Mesendoderm (in vitro differentiated cells): ENCODE measurements around the gene LRP2BP.

ENCODE experiments used
- DNase-seq: peaks from one replicate; pipeline ENCODE4 v3.0.0; 2013
- H2AK5ac ChIP-seq: 2 replicates; pipeline ENCODE4 v1.6.1; 2013; ENCODE audit warnings: low read length, inconsistent platforms
- H2BK120ac ChIP-seq: 2 replicates; pipeline ENCODE4 v1.6.1; 2013; ENCODE audit warnings: low read depth, mild to moderate bottlenecking, low read length, moderate library complexity, mixed read lengths
- H2BK15ac ChIP-seq: replicated peaks from 2 replicates; pipeline ENCODE4 v1.6.1; 2013; ENCODE audit warnings: low read depth, mild to moderate bottlenecking, moderate library complexity
- H2BK5ac ChIP-seq: 2 replicates; pipeline ENCODE4 v1.6.1; 2013; ENCODE audit warnings: low read length, inconsistent platforms
- H3K18ac ChIP-seq: 2 replicates; pipeline ENCODE4 v1.6.1; 2013; ENCODE audit warnings: mild to moderate bottlenecking, low read length, mixed read lengths
- H3K23ac ChIP-seq: one replicate; pipeline ENCODE4 v1.6.1; 2013; ENCODE audit warnings: low read length
- H3K27ac ChIP-seq: 2 replicates; pipeline ENCODE4 v1.5.1; 2013; ENCODE audit warnings: low read depth, mild to moderate bottlenecking, inconsistent platforms, low read length, moderate library complexity
- H3K27me3 ChIP-seq: 2 replicates; pipeline ENCODE4 v1.6.1; 2013; ENCODE audit warnings: low read length, control low read depth, mild to moderate bottlenecking, inconsistent platforms; ENCODE audit not compliant: insufficient read depth, poor library complexity
- H3K36me3 ChIP-seq: 2 replicates; pipeline ENCODE4 v1.6.1; 2013; ENCODE audit warnings: low read length, inconsistent platforms; ENCODE audit not compliant: control insufficient read depth, insufficient read depth
- H3K4ac ChIP-seq: one replicate; pipeline ENCODE4 v1.6.1; 2013; ENCODE audit warnings: low read depth, mild to moderate bottlenecking, low read length, moderate library complexity
- H3K4me1 ChIP-seq: 2 replicates; pipeline ENCODE4 v1.6.1; 2013; ENCODE audit warnings: low read depth, low read length, inconsistent platforms; ENCODE audit not compliant: control insufficient read depth
- H3K4me2 ChIP-seq: 2 replicates; pipeline ENCODE4 v1.6.1; 2013; ENCODE audit warnings: low read length
- H3K4me3 ChIP-seq: 2 replicates; pipeline ENCODE4 v1.5.1; 2013; ENCODE audit warnings: mild to moderate bottlenecking, low read length
- H3K56ac ChIP-seq: one replicate; pipeline ENCODE4 v1.6.1; 2013; ENCODE audit warnings: low read length
- H3K79me1 ChIP-seq: 2 replicates; pipeline ENCODE4 v1.6.1; 2013; ENCODE audit warnings: low read length, inconsistent platforms
- H3K79me2 ChIP-seq: 2 replicates; pipeline ENCODE4 v1.6.1; 2013; ENCODE audit warnings: mild to moderate bottlenecking, low read length; ENCODE audit not compliant: control insufficient read depth, insufficient read depth
- H3K9ac ChIP-seq: 2 replicates; pipeline ENCODE4 v1.6.1; 2013; ENCODE audit warnings: low read length, inconsistent platforms
- H4K5ac ChIP-seq: one replicate; pipeline ENCODE4 v1.6.1; 2013; ENCODE audit warnings: low read length
- H4K8ac ChIP-seq: one replicate; pipeline ENCODE4 v1.6.1; 2013; ENCODE audit warnings: low read depth, mild to moderate bottlenecking, control low read depth, low read length, moderate library complexity
- WGBS: extraction: QIAGEN DNeasy Blood & Tissue Kit; methylation state at CpG from one replicate; pipeline ENCODE4 v1.1.7; 2013; ENCODE audit warnings: low lambda C conversion rate, missing lambda C conversion rate; ENCODE audit not compliant: insufficient coverage; ENCODE audit errors: extremely low coverage; 5-methylcytosine and 5-hydroxymethylcytosine counted together

Gene LRP2BP

DNA sequence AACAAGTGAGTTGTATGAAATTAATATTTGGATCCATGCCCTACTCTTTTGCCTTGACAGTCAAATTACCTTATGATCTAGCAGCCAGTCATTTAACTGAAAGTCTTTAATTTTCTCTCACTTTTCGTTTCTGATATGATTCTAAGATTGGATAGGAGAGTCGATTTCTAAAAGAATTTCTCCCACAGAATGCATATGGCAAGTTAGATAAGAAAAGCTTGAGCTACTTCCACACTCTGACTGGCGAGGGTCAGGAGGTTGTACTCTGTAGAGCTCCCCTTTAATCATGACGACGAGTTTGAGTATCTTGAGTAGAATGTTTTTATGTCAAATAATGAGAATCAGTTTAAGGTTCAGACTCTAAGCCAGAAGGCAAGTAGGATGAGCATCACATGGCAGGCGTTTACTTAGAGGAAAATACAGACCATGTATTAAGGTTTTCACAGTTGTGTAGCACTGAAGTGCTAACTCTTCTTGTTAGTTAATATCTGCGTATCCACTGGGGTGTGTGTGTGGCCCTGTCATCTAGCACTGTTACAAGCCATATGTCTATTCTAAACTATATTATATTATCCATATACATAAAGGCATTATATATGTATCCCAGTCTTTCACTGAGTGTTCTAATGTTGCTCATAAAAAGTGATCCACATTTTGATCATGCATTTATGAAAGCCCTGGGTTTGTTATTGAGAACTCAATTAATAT, 37.8 kb downstream of the LRP2BP start:
- H3K79me2 ChIP-seq: no peaks in the 10 kb centered on the region
- peaks cover 2% of the 10 kb centered on the region for H3K36me3 ChIP-seq

DNA sequence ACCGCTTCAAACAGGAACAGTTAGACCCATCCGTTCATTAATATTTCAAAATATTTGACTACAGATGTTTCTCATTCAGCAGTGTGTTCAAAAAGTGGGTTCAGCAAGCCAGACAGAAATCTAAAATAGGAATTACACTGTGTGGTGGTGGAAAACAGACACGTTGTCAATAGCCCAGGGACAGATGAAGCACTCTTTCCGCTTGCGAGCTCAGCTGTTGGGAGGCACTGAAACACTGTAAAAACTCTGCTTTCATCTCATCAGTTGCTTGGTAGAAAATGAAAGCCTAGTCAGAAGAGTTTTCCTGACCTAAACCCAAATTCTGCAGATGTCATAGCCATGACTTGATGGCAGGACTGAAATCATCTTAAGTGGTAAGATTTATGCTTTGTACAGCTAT, 38.5 kb downstream of the LRP2BP start:
- no peak overlapping the region for H3K4me2 ChIP-seq

More for the DNA sequence above, 37.8 kb downstream of the LRP2BP start:
- Histone ChIP-seq H3K4me2 (no peak overlapping the region), H3K18ac (no peak overlapping the region), H2BK120ac (no peak overlapping the region), H3K56ac (no peak overlapping the region), H3K4me1 (no peaks in the 10 kb centered on the region), H3K23ac (no peak overlapping the region), H4K5ac (no peak overlapping the region), H2AK5ac (no peak overlapping the region), H3K79me1 (no peaks in the 10 kb centered on the region), H4K8ac (no peak overlapping the region), H3K4me3 (no peak overlapping the region), H3K27me3 (no peaks in the 10 kb centered on the region), H3K9ac (no peak overlapping the region), H3K27ac (no peak overlapping the region), H2BK15ac (no peak overlapping the region), H3K4ac (no peak overlapping the region), H2BK5ac (no peak overlapping the region)
- no CpG with 5 or more reads among the region's 7 CpGs for WGBS
- no peak for DNase-seq

GRCh38 chr4:185352741-185353140, 43.0 kb downstream of the LRP2BP start:
- H3K18ac ChIP-seq: no peak overlapping the region
- H4K5ac ChIP-seq: no peak overlapping the region
- H2BK120ac ChIP-seq: no peak overlapping the region
- H3K9ac ChIP-seq: no peak overlapping the region
- no peaks in the 10 kb centered on the region for H3K4me1 ChIP-seq
- no peak overlapping the region for H2AK5ac ChIP-seq
- no peak overlapping the region for H3K27ac ChIP-seq
- no peaks in the 10 kb centered on the region for H3K79me1 ChIP-seq
- no peak overlapping the region for H3K23ac ChIP-seq
- no peak overlapping the region for H3K4ac ChIP-seq
- H2BK15ac ChIP-seq: no peak overlapping the region
- H3K4me3 ChIP-seq: no peak overlapping the region
- H4K8ac ChIP-seq: no peak overlapping the region
- no CpG with 5 or more reads among the region's 2 CpGs for WGBS
- H3K4me2 ChIP-seq: no peak overlapping the region
- H2BK5ac ChIP-seq: no peak overlapping the region
- no peak overlapping the region for H3K56ac ChIP-seq
- H3K79me2 ChIP-seq: no peaks in the 10 kb centered on the region
- peaks cover 2% of the 10 kb centered on the region for H3K36me3 ChIP-seq
- DNase-seq: no peak
- no peaks in the 10 kb centered on the region for H3K27me3 ChIP-seq

More for the DNA sequence above, 38.5 kb downstream of the LRP2BP start:
- Histone ChIP-seq H3K56ac (no peak overlapping the region), H3K36me3 (peaks cover 2% of the 10 kb centered on the region), H2AK5ac (no peak overlapping the region), H3K27me3 (no peaks in the 10 kb centered on the region), H3K23ac (no peak overlapping the region), H2BK120ac (no peak overlapping the region), H3K9ac (no peak overlapping the region), H3K4me3 (no peak overlapping the region), H2BK5ac (no peak overlapping the region), H2BK15ac (no peak overlapping the region), H3K4me1 (no peaks in the 10 kb centered on the region), H4K5ac (no peak overlapping the region), H4K8ac (no peak overlapping the region), H3K79me1 (no peaks in the 10 kb centered on the region), H3K79me2 (no peaks in the 10 kb centered on the region), H3K4ac (no peak overlapping the region), H3K27ac (no peak overlapping the region), H3K18ac (no peak overlapping the region)
- no CpG with 5 or more reads among the region's 5 CpGs for WGBS
- DNase-seq: no peak

GRCh38 chr4:185352202-185352601, 43.5 kb downstream of the LRP2BP start:
- no peak overlapping the region for H2BK15ac ChIP-seq
- H2BK120ac ChIP-seq: no peak overlapping the region
- no peak overlapping the region for H3K23ac ChIP-seq
- no peaks in the 10 kb centered on the region for H3K4me1 ChIP-seq
- no peaks in the 10 kb centered on the region for H3K79me1 ChIP-seq
- H3K4me2 ChIP-seq: no peak overlapping the region
- peaks cover 2% of the 10 kb centered on the region for H3K36me3 ChIP-seq
- H3K4ac ChIP-seq: no peak overlapping the region
- H3K56ac ChIP-seq: no peak overlapping the region
- no peak overlapping the region for H3K27ac ChIP-seq
- H3K79me2 ChIP-seq: no peaks in the 10 kb centered on the region
- no peak overlapping the region for H2BK5ac ChIP-seq
- H4K5ac ChIP-seq: no peak overlapping the region
- no CpG with 5 or more reads among the region's 7 CpGs for WGBS
- H3K9ac ChIP-seq: no peak overlapping the region
- H3K18ac ChIP-seq: no peak overlapping the region
- DNase-seq: no peak
- H3K27me3 ChIP-seq: no peaks in the 10 kb centered on the region
- H4K8ac ChIP-seq: no peak overlapping the region
- no peak overlapping the region for H3K4me3 ChIP-seq
- no peak overlapping the region for H2AK5ac ChIP-seq

- no CpG with 5 or more reads among the region's 13 CpGs for WGBS
- no peaks in the 10 kb centered on the region for H3K27me3 ChIP-seq
- no peak overlapping the region for H3K9ac ChIP-seq
- no peak for DNase-seq
- no peak overlapping the region for H3K18ac ChIP-seq
- H3K79me1 ChIP-seq: no peaks in the 10 kb centered on the region
- no peak overlapping the region for H3K4ac ChIP-seq
- no peak overlapping the region for H2AK5ac ChIP-seq
- no peak overlapping the region for H2BK120ac ChIP-seq
- H4K5ac ChIP-seq: no peak overlapping the region
- H2BK15ac ChIP-seq: no peak overlapping the region
- H3K36me3 ChIP-seq: peaks cover 5% of the 10 kb centered on the region
- H3K4me1 ChIP-seq: no peaks in the 10 kb centered on the region
- H2BK5ac ChIP-seq: no peak overlapping the region
- no peak overlapping the region for H3K23ac ChIP-seq
- H3K27ac ChIP-seq: no peak overlapping the region
- H3K4me2 ChIP-seq: no peak overlapping the region
- H4K8ac ChIP-seq: no peak overlapping the region
- no peaks in the 10 kb centered on the region for H3K79me2 ChIP-seq
- no peak overlapping the region for H3K56ac ChIP-seq
- H3K4me3 ChIP-seq: no peak overlapping the region
These were observed 44.0 kb downstream of the LRP2BP start for GRCh38 chr4:185351691-185352090.
